PC-3 (cell line): ENCODE results near the gene PCBP1. TPM values are rescaled to one million over a fixed set of nuclear protein-coding genes. Genes with fewer than 3 reads are reported as not detected.
A peak's percentile ranks its signal among the peaks of the same experiment; 100 is the strongest.

Experiments used
- ATAC-seq: fragments of 200-7000 bp; cut with Tn5 transposase; 2 replicates; pipeline ENCODE4 v1.9.1; 2020; ENCODE audit warnings: mild to moderate bottlenecking, moderate library complexity
- BruUV-seq: library from RNA; stranded (reverse); fragments of 400-500 nt; replicated peaks from 2 replicates; lab custom pipeline; 2021; lab: Mats Ljungman, UMichigan
- CTCF ChIA-PET: fragments of 300-600 bp; sonication (Branson Sonifier 250); formaldehyde crosslinking; loops from one replicate; lab custom pipeline; 2022; ENCODE audit warnings: antibody characterized with exemption; lab: Charles Lee
- POLR2A ChIA-PET: fragments of 300-600 bp; sonication (Branson Sonifier 250); formaldehyde crosslinking; loops from one replicate; lab custom pipeline; 2022; ENCODE audit warnings: antibody characterized with exemption; ENCODE audit not compliant: unreplicated experiment; lab: Charles Lee
- DNase-seq: peaks from one replicate; pipeline ENCODE4 v3.0.0-alpha.2; 2015
- H2AFZ ChIP-seq: fragments of 300-600 bp; sonication (generic); 2 replicates; pipeline ENCODE4 v1.6.0; 2016; ENCODE audit warnings: antibody characterized with exemption, low read length
- H3F3A ChIP-seq: fragments of 300-600 bp; sonication (generic); one replicate; pipeline ENCODE4 v1.6.0; 2017; ENCODE audit warnings: antibody characterized with exemption, low read length, control low read depth, mild to moderate bottlenecking; ENCODE audit not compliant: unreplicated experiment
- H3K27ac ChIP-seq: fragments of 300-600 bp; sonication (generic); 2 replicates; pipeline ENCODE4 v1.5.1; 2016; ENCODE audit warnings: mild to moderate bottlenecking, low read length
- H3K27me3 ChIP-seq: fragments of 300-600 bp; sonication (generic); 2 replicates; pipeline ENCODE4 v1.6.1; 2016; ENCODE audit warnings: low read length, mixed read lengths
- H3K36me3 ChIP-seq: fragments of 300-600 bp; sonication (generic); 2 replicates; pipeline ENCODE4 v1.6.1; 2016; ENCODE audit warnings: low read depth, mixed run types, low read length, mixed read lengths
- H3K4me1 ChIP-seq: fragments of 300-600 bp; sonication (generic); 2 replicates; pipeline ENCODE4 v1.5.1; 2016; ENCODE audit warnings: low read length; ENCODE audit not compliant: insufficient read depth
- H3K4me2 ChIP-seq: fragments of 300-600 bp; sonication (generic); 2 replicates; pipeline ENCODE4 v1.6.0; 2016; ENCODE audit warnings: low read length
- H3K4me3 ChIP-seq: fragments of 300-600 bp; sonication (generic); 2 replicates; pipeline ENCODE4 v1.5.1; 2016; ENCODE audit warnings: mild to moderate bottlenecking, low read length, mixed read lengths
- H3K79me2 ChIP-seq: fragments of 300-600 bp; sonication (generic); 2 replicates; pipeline ENCODE4 v1.6.1; 2017; ENCODE audit warnings: low read length, mixed read lengths
- H3K9ac ChIP-seq: fragments of 300-600 bp; sonication (generic); 2 replicates; pipeline ENCODE4 v1.6.0; 2016; ENCODE audit warnings: mild to moderate bottlenecking, low read length
- H3K9me2 ChIP-seq: fragments of 300-600 bp; sonication (generic); replicated peaks from 2 replicates; pipeline ENCODE4 v1.6.1; 2016; ENCODE audit warnings: mixed run types, low read length, mixed read lengths
- H3K9me3 ChIP-seq: fragments of 300-600 bp; sonication (generic); 2 replicates; pipeline ENCODE4 v1.6.1; 2016; ENCODE audit warnings: low read length, mixed read lengths
- H4K20me1 ChIP-seq: fragments of 300-600 bp; sonication (generic); 2 replicates; pipeline ENCODE4 v1.6.1; 2016; ENCODE audit warnings: low read length, mixed read lengths
- EZH2 ChIP-seq: fragments of 300-600 bp; sonication (generic); IDR thresholded peaks from one replicate; pipeline ENCODE4 v1.6.1; 2017; ENCODE audit warnings: antibody characterized with exemption, mild to moderate bottlenecking, low read length; ENCODE audit not compliant: unreplicated experiment
- EZH2phosphoT487 ChIP-seq: fragments of 300-600 bp; sonication (generic); IDR thresholded peaks from 2 replicates; pipeline ENCODE4 v1.6.1; 2018; ENCODE audit warnings: mild to moderate bottlenecking, antibody characterized with exemption, low read length, borderline replicate concordance
- intact Hi-C: fragments of 100-400 bp; cut with micrococcal nuclease; formaldehyde crosslinking; loops from 2 replicates; pipeline ENCODE4 v1.9.0; 2023
- total RNA-seq: library from RNA; depleted of rRNA; stranded (reverse); fragments of >200 nt; gene quantifications from 2 replicates; pipeline ENCODE4 v1.2.3, GENCODE V29; 2014
- TF ChIP-seq, protein P1 (sequence below): fragments of 300-600 bp; sonication (generic); conservative IDR thresholded peaks from 2 replicates; pipeline ENCODE4 v1.5.1; 2017; ENCODE audit warnings: antibody characterized with exemption, low read depth, mild to moderate bottlenecking, low read length

The PCBP1 gene
- total RNA-seq, 1 experiment from 2014 or later: 39.2 TPM

DNA sequence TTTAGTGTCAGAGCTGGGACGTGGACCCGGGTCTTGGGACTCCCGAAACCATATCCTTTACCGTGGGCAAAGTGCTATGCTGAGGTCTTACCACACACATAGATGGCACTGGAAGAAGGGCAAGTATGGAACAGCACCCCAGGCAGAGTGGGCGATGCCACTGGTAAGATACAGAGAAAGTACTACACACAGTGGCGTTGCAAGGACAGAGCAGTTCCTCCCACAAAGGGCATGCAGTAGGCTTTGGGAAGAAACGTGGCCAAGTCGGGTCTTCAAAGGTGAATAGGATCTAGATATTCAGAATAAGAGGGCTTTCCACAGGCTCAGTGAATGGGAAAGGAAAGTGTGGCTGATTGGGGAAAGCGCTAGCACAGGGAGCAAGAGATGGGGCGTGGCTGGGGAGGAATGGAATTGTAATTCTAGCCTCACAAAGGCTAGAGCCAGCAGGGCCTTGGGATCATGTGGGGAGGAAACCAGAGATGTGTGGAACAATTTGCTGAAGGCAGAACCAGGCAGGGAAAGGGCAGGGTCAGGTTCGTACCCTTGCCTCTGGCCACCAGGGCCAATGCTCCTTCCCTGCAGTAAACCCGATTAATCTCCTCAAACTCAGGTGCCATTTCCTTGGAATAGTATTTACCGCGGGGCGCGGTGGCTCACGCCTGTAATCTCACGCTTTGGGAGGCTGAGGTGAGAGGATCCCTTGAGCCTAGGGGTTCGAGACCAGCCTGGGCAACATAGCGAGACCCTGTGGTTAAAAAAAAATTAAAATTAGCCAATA is 36.0 kb downstream of the PCBP1 start:
- no peak for ATAC-seq
- H2AFZ ChIP-seq: peak overlapping the region; percentile 99; the same call in 1 of the 2 replicates
- no peaks in the 10 kb centered on the region for H3K79me2 ChIP-seq
- DNase-seq: peak; percentile 34
- no peaks in the 10 kb centered on the region for H3K9me3 ChIP-seq
- H4K20me1 ChIP-seq: no peaks in the 10 kb centered on the region
- H3K27ac ChIP-seq: 0 out of 2 replicates have a peak overlapping the region, but pooled peaks have one; percentile 72
- H3K4me3 ChIP-seq: peak overlapping the region; percentile 78; the same call in 1 of the 2 replicates
- peak overlapping the region; percentile 96 for H3K4me2 ChIP-seq
- CTCF ChIA-PET: no interaction called here
- POLR2A ChIA-PET: interaction anchor here (0.6 to 0.7 kb wide), 2 partner anchors 15 to 31 kb away, joined by 3 to 9 read pairs; no protein-coding TSS in a partner anchor
- H3K9ac ChIP-seq: no peak overlapping the region
- no peaks in the 10 kb centered on the region for H3K36me3 ChIP-seq
- H3K9me2 ChIP-seq: no peaks in the 10 kb centered on the region
- BruUV-seq: no TSS peak
- intact Hi-C loops: loop anchor here (5.0 kb wide), 1 partner anchor 36 kb away; the partner anchor contains the start of gene PCBP1
- no peaks in the 10 kb centered on the region for H3F3A ChIP-seq
- TF ChIP-seq EZH2 (no peak), EZH2phosphoT487 (no peak)
- TF ChIP-seq, protein P1, sequence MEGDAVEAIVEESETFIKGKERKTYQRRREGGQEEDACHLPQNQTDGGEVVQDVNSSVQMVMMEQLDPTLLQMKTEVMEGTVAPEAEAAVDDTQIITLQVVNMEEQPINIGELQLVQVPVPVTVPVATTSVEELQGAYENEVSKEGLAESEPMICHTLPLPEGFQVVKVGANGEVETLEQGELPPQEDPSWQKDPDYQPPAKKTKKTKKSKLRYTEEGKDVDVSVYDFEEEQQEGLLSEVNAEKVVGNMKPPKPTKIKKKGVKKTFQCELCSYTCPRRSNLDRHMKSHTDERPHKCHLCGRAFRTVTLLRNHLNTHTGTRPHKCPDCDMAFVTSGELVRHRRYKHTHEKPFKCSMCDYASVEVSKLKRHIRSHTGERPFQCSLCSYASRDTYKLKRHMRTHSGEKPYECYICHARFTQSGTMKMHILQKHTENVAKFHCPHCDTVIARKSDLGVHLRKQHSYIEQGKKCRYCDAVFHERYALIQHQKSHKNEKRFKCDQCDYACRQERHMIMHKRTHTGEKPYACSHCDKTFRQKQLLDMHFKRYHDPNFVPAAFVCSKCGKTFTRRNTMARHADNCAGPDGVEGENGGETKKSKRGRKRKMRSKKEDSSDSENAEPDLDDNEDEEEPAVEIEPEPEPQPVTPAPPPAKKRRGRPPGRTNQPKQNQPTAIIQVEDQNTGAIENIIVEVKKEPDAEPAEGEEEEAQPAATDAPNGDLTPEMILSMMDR: no peak
- H3K4me1 ChIP-seq: peaks cover 21% of the 10 kb centered on the region
- H3K27me3 ChIP-seq: no peaks in the 10 kb centered on the region

DNA sequence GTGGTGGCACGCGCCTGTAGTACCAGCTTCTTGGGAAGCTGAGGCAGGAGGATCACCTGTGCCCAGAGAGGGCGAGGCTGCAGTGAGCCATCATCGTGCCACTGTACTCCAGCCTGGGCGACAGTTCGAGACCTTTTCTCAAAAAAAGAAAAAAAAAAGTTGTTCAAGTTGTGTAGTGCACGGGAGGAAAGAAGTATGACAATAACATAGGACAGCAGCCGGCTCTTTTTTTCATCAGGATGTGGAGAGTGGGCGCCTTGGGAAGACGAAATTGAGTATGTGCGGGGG is 36.5 kb downstream of the PCBP1 start:
- Histone ChIP-seq H3K9ac (peak overlapping the region; percentile 92), H3K4me3 (peak overlapping the region; percentile 78), H2AFZ (peak overlapping the region; percentile 99), H3K79me2 (no peaks in the 10 kb centered on the region), H3K27me3 (no peaks in the 10 kb centered on the region), H3K9me3 (no peaks in the 10 kb centered on the region), H3K9me2 (no peaks in the 10 kb centered on the region), H4K20me1 (no peaks in the 10 kb centered on the region), H3K4me1 (peaks cover 21% of the 10 kb centered on the region), H3K4me2 (peak overlapping the region; percentile 96), H3F3A (no peaks in the 10 kb centered on the region), H3K27ac (peak overlapping the region; percentile 72; the same call in 1 of the 2 replicates), H3K36me3 (no peaks in the 10 kb centered on the region)
- ChIA-PET CTCF (interaction anchor here (0.7 to 1.0 kb wide), 2 partner anchors 53 to 146 kb away, joined by 3 read pairs; no protein-coding TSS in a partner anchor), POLR2A (interaction anchor here (0.6 to 0.7 kb wide), 3 partner anchors 31 to 191 kb away, joined by 3 to 20 read pairs (median 4); no protein-coding TSS in a partner anchor)
- ATAC-seq (no peak), DNase-seq (no peak)
- no TSS peak for BruUV-seq
- TF ChIP-seq EZH2: no peak
- no peak for TF ChIP-seq EZH2phosphoT487
- TF ChIP-seq, protein P1: no peak
- intact Hi-C loops: loop anchor here (1.0 to 5.0 kb wide), 3 partner anchors 15 to 36 kb away; partner anchors contain the start of gene PCBP1
